HepG2 (cell line): ENCODE data around the gene KLHL11. TPM values are rescaled to one million over a fixed set of nuclear protein-coding genes. Genes with fewer than 3 reads are reported as not detected.

Source experiments
- E2F2 ChIP-seq: sonication (generic); formaldehyde crosslinking; IDR thresholded peaks from 2 replicates; pipeline ENCODE4 v1.4.0; 2020; ENCODE audit warnings: missing genetic modification reagents, borderline replicate concordance
- FOXK2 ChIP-seq: fragments of 450-650 bp; IDR thresholded peaks from 2 replicates; pipeline ENCODE4 v1.6.1; 2016
- KLF12 ChIP-seq: sonication (generic); formaldehyde crosslinking; IDR thresholded peaks from 2 replicates; pipeline ENCODE4 v1.4.0; 2020; ENCODE audit warnings: missing genetic modification reagents, borderline replicate concordance
- NFRKB ChIP-seq: fragments of 450-650 bp; IDR thresholded peaks from 2 replicates; pipeline ENCODE4 v1.6.1; 2017
- ZC3H13 ChIP-seq: sonication (generic); formaldehyde crosslinking; IDR thresholded peaks from 2 replicates; pipeline ENCODE4 v1.8.1; 2023; ENCODE audit warnings: mild to moderate bottlenecking, missing genetic modification reagents, moderate library complexity
- ZNF318 ChIP-seq: sonication (generic); formaldehyde crosslinking; IDR thresholded peaks from 2 replicates; pipeline ENCODE4 v1.4.0; 2020; ENCODE audit warnings: mild to moderate bottlenecking, missing genetic modification reagents
- ZNF414 ChIP-seq: sonication (generic); formaldehyde crosslinking; IDR thresholded peaks from 2 replicates; pipeline ENCODE4 v1.5.0; 2020; ENCODE audit warnings: missing genetic modification reagents
- ZNF740 ChIP-seq: sonication (generic); formaldehyde crosslinking; IDR thresholded peaks from 2 replicates; pipeline ENCODE4 v1.4.0; 2020; ENCODE audit warnings: missing genetic modification reagents
- polyA plus RNA-seq, 8 experiments: library from polyadenylated mRNA; depleted of rRNA in 3 of 8; stranded (reverse) in 7 of 8; unstranded in 1 of 8; fragments of >200 nt; fragmentation: Illumina TruSeq in 4 of 8; extraction: Trizol in 4 of 8; gene quantifications; 2 replicates each; pipeline versions ENCODE4 v1.2.1 to v1.2.3, GENCODE V29; 2011 to 2016; ENCODE audit warnings: low read depth in 4 of 8, missing spikeins in 1 of 8, mixed read lengths in 1 of 8; ENCODE audit not compliant: insufficient read depth in 1 of 8
- total RNA-seq, 5 experiments: library from RNA; depleted of rRNA; stranded (reverse); fragments of >200 nt; fragmentation: Illumina TruSeq; extraction: Trizol; gene quantifications; 2 replicates each; pipeline ENCODE4 v1.2.3, GENCODE V29; 2016; ENCODE audit warnings: low read depth in 1 of 5

Gene KLHL11
- total and polyA plus RNA-seq, 2 of the 13 experiments (the other 11 are each of a cell fraction or from before 2014, with no cell fraction given): 7.7 to 27.5 TPM

GRCh38 chr17:41871789-41872188 lies 6.6 kb upstream of the KLHL11 start (continued):
- TF ChIP-seq ZNF318 (CRISPR knock-in tag) (no peak), ZC3H13 (no peak), NFRKB (no peak), ZNF740 (CRISPR knock-in tag) (no peak), ZNF414 (CRISPR knock-in tag) (no peak), FOXK2 (no peak), KLF12 (CRISPR knock-in tag) (no peak), E2F2 (CRISPR knock-in tag) (no peak)
- TF ChIP-seq, all 625 proteins: peak for 0
